Measurements from ENCODE around the gene FRMD1.

FRMD1 gene

GRCh38 chr6:168053086-168053956, 25.7 kb downstream of the FRMD1 start:
- DNase-seq, result no peak

- DNase-seq, result no peak
Measured at GRCh38 chr6:168052291-168052891, 26.6 kb downstream of the FRMD1 start.

GRCh38 chr6:168051648-168052047, 27.4 kb downstream of the FRMD1 start:
- no peak for DNase-seq

- peak; percentile 12 for DNase-seq
Measured at GRCh38 chr6:168050881-168051586, 28.0 kb downstream of the FRMD1 start.

- no peak for DNase-seq
Measured at GRCh38 chr6:168050225-168050880, 28.7 kb downstream of the FRMD1 start.

- no peak for DNase-seq
Measured at GRCh38 chr6:168049706-168050224, 29.2 kb downstream of the FRMD1 start.

- no peak for DNase-seq
Measured at GRCh38 chr6:168049277-168049676, 29.7 kb downstream of the FRMD1 start.

- no peak for DNase-seq
Measured at GRCh38 chr6:168048724-168049025, 30.3 kb downstream of the FRMD1 start.

GRCh38 chr6:168047841-168048723, 30.9 kb downstream of the FRMD1 start:
- DNase-seq, result no peak

GRCh38 chr6:168046696-168047095, 32.3 kb downstream of the FRMD1 start:
- no peak for DNase-seq

GRCh38 chr6:168045706-168046620, 33.0 kb downstream of the FRMD1 start:
- DNase-seq, result no peak

GRCh38 chr6:168045141-168045691, 33.8 kb downstream of the FRMD1 start:
- DNase-seq, result peak; percentile 23

- DNase-seq, result no peak
Measured at GRCh38 chr6:168044521-168045130, 34.4 kb downstream of the FRMD1 start.

GRCh38 chr6:168043848-168044415, 35.1 kb downstream of the FRMD1 start:
- no peak for DNase-seq

GRCh38 chr6:168043193-168043847, 35.7 kb downstream of the FRMD1 start:
- no peak for DNase-seq

GRCh38 chr6:168042426-168043192, 36.4 kb downstream of the FRMD1 start:
- no peak for DNase-seq

GRCh38 chr6:168041928-168042327, 37.1 kb downstream of the FRMD1 start:
- DNase-seq, result no peak

GRCh38 chr6:168040856-168041496, 38.0 kb downstream of the FRMD1 start:
- DNase-seq, result no peak

Data from NCI-H82 (cell line).